Mesenchymal stem cell (in vitro differentiated cells and primary cell): ENCODE measurements around the gene TSC2.

Source experiments
- DNase-seq: peaks from one replicate; pipeline ENCODE4 v3.0.0-alpha.2; 2013
- H2AFZ ChIP-seq: one replicate; pipeline ENCODE4 v1.6.1; 2013; ENCODE audit warnings: low read depth, mild to moderate bottlenecking, control low read depth, inconsistent platforms, low read length, moderate library complexity
- H2AK5ac ChIP-seq: 2 replicates; pipeline ENCODE4 v1.6.1; 2013; ENCODE audit warnings: low read length, moderate library complexity, mild to moderate bottlenecking, inconsistent platforms; ENCODE audit not compliant: severe bottlenecking
- H2BK120ac ChIP-seq: one replicate; pipeline ENCODE4 v1.6.1; 2013; ENCODE audit warnings: low read depth, mild to moderate bottlenecking, inconsistent platforms, low read length, moderate library complexity
- H2BK12ac ChIP-seq, 2 experiments: one replicate each; pipeline ENCODE4 v1.6.1; 2013; ENCODE audit warnings: inconsistent platforms in 2 of 2, low read length in 2 of 2, mild to moderate bottlenecking in 2 of 2, moderate library complexity in 2 of 2, control low read depth in 1 of 2
- H2BK15ac ChIP-seq: one replicate; pipeline ENCODE4 v1.6.1; 2013; ENCODE audit warnings: mild to moderate bottlenecking, low read depth, inconsistent platforms; ENCODE audit not compliant: poor library complexity, severe bottlenecking
- H2BK5ac ChIP-seq: 2 replicates; pipeline ENCODE4 v1.6.1; 2013; ENCODE audit warnings: low read depth, mild to moderate bottlenecking, low read length, control low read depth, inconsistent platforms; ENCODE audit not compliant: poor library complexity, severe bottlenecking
- H3K14ac ChIP-seq, 2 experiments: one replicate each; pipeline ENCODE4 v1.6.1; 2013; ENCODE audit warnings: inconsistent platforms in 2 of 2, low read length in 2 of 2, control low read depth in 1 of 2, mild to moderate bottlenecking in 1 of 2, moderate library complexity in 1 of 2
- H3K18ac ChIP-seq, 2 experiments: one replicate each; pipeline ENCODE4 v1.6.1; 2013; ENCODE audit warnings: inconsistent platforms in 2 of 2, low read length in 2 of 2, control low read depth in 1 of 2, low read depth in 1 of 2, mild to moderate bottlenecking in 1 of 2
- H3K23ac ChIP-seq, 2 experiments: one replicate each; pipeline ENCODE4 v1.6.1; 2013; ENCODE audit warnings: inconsistent platforms in 2 of 2, low read length in 2 of 2, mild to moderate bottlenecking in 2 of 2, moderate library complexity in 2 of 2, control low read depth in 1 of 2
- H3K27ac ChIP-seq: 2 replicates; pipeline ENCODE4 v1.5.1; 2013; ENCODE audit warnings: mild to moderate bottlenecking, moderate library complexity, low read length, control low read depth, inconsistent platforms; ENCODE audit not compliant: poor library complexity, severe bottlenecking
- H3K27me3 ChIP-seq, 2 experiments: 2 replicates each; pipeline versions ENCODE4 v1.6.1 to v1.7.0; 2013; ENCODE audit warnings: low read length in 2 of 2, mild to moderate bottlenecking in 2 of 2, moderate library complexity in 2 of 2, control low read depth in 1 of 2, inconsistent platforms in 1 of 2; ENCODE audit not compliant: control insufficient read depth in 1 of 2, insufficient read depth in 1 of 2
- H3K36me3 ChIP-seq, 2 experiments: 2 replicates each; pipeline versions ENCODE4 v1.6.1 to v1.7.0; 2013; ENCODE audit warnings: low read length in 2 of 2, control low read depth in 1 of 2, inconsistent platforms in 1 of 2, low read depth in 1 of 2, mild to moderate bottlenecking in 1 of 2; ENCODE audit not compliant: insufficient read depth in 2 of 2, control insufficient read depth in 1 of 2
- H3K4ac ChIP-seq, 2 experiments: one replicate each; pipeline ENCODE4 v1.6.1; 2013; ENCODE audit warnings: inconsistent platforms in 2 of 2, low read length in 2 of 2, mild to moderate bottlenecking in 2 of 2, moderate library complexity in 2 of 2, control low read depth in 1 of 2, low read depth in 1 of 2
- H3K4me1 ChIP-seq: 2 replicates; pipeline ENCODE4 v1.6.1; 2013; ENCODE audit warnings: low read depth, low read length, control low read depth; ENCODE audit not compliant: control insufficient read depth, insufficient read depth
- H3K4me2 ChIP-seq: 2 replicates; pipeline ENCODE4 v1.6.1; 2013; ENCODE audit warnings: low read length, mild to moderate bottlenecking, inconsistent platforms; ENCODE audit not compliant: poor library complexity, severe bottlenecking
- H3K4me3 ChIP-seq, 2 experiments: 2 replicates each; pipeline versions ENCODE4 v1.5.1 to v1.7.0; 2013; ENCODE audit warnings: low read length in 2 of 2, mild to moderate bottlenecking in 2 of 2, control low read depth in 1 of 2, low read depth in 1 of 2; ENCODE audit not compliant: insufficient read depth in 1 of 2
- H3K79me1 ChIP-seq: replicated peaks from 2 replicates; pipeline ENCODE4 v1.6.1; 2013; ENCODE audit warnings: mild to moderate bottlenecking, control low read depth, low read length, inconsistent platforms; ENCODE audit not compliant: poor library complexity, severe bottlenecking
- H3K9ac ChIP-seq: 2 replicates; pipeline ENCODE4 v1.7.0; 2013; ENCODE audit warnings: mild to moderate bottlenecking, low read length, moderate library complexity
- H3K9me3 ChIP-seq: 2 replicates; pipeline ENCODE4 v1.7.0; 2013; ENCODE audit warnings: mild to moderate bottlenecking, low read length; ENCODE audit not compliant: control insufficient read depth
- H4K8ac ChIP-seq: one replicate; pipeline ENCODE4 v1.6.1; 2013; ENCODE audit warnings: inconsistent platforms, mild to moderate bottlenecking, low read length, moderate library complexity
- H4K91ac ChIP-seq: one replicate; pipeline ENCODE4 v1.6.1; 2013; ENCODE audit warnings: mild to moderate bottlenecking, low read length, inconsistent platforms
- WGBS: methylation state at CpG from one replicate; pipeline ENCODE4 v1.1.7; 2013; ENCODE audit warnings: mixed read lengths; 5-methylcytosine and 5-hydroxymethylcytosine counted together

Gene TSC2

GRCh38 chr16:2072926-2073325, 25.1 kb downstream of the TSC2 start:
- Histone ChIP-seq H3K9me3 (no peaks in the 10 kb centered on the region), H4K8ac (no peak overlapping the region), H2BK15ac (no peak overlapping the region), H3K27ac (no peak overlapping the region), H3K14ac (no peak overlapping the region), H2BK12ac (no peak overlapping the region), H3K4ac (no peak overlapping the region), H3K18ac (no peak overlapping the region), H3K27me3 (no peaks in the 10 kb centered on the region), H3K23ac (no peak overlapping the region), H3K79me1 (peaks cover 29% of the 10 kb centered on the region), H2BK120ac (no peak overlapping the region), H2AK5ac (no peak overlapping the region), H4K91ac (no peak overlapping the region), H3K36me3 (peaks cover 69 to 89% of the 10 kb centered on the region in 2 experiments), H3K9ac (no peak overlapping the region), H2BK5ac (no peak overlapping the region), H3K4me2 (no peak overlapping the region), H3K4me3 (no peak overlapping the region), H2AFZ (no peak overlapping the region), H3K4me1 (peaks cover 2% of the 10 kb centered on the region)
- no peak for DNase-seq
- WGBS, result 94% methylated on average over 8 of the region's 8 CpGs

GRCh38 chr16:2074071-2074470, 26.3 kb downstream of the TSC2 start:
- Histone ChIP-seq H3K4me2 (no peak overlapping the region), H2AFZ (no peak overlapping the region)

GRCh38 chr16:2075631-2076030, 27.8 kb downstream of the TSC2 start:
- Histone ChIP-seq H2BK12ac (no peak overlapping the region), H3K79me1 (peaks cover 23% of the 10 kb centered on the region), H2BK15ac (no peak overlapping the region), H3K4me1 (no peaks in the 10 kb centered on the region), H3K4me3 (no peak overlapping the region), H4K91ac (no peak overlapping the region), H3K9me3 (no peaks in the 10 kb centered on the region), H3K18ac (no peak overlapping the region), H2BK120ac (no peak overlapping the region), H2BK5ac (no peak overlapping the region), H3K27me3 (no peaks in the 10 kb centered on the region), H2AK5ac (no peak overlapping the region), H3K4ac (no peak overlapping the region), H4K8ac (no peak overlapping the region), H3K36me3 (peaks cover 68 to 99% of the 10 kb centered on the region in 2 experiments), H3K4me2 (no peak overlapping the region), H3K23ac (no peak overlapping the region), H3K14ac (no peak overlapping the region), H3K27ac (no peak overlapping the region), H2AFZ (no peak overlapping the region), H3K9ac (no peak overlapping the region)
- WGBS, result 97% methylated on average over 24 of the region's 24 CpGs
- no peak for DNase-seq

More at GRCh38 chr16:2074071-2074470, 26.3 kb downstream of the TSC2 start:
- Histone ChIP-seq H3K36me3 (peaks cover 68 to 94% of the 10 kb centered on the region in 2 experiments), H3K27me3 (no peaks in the 10 kb centered on the region), H2AK5ac (no peak overlapping the region), H3K4me3 (no peak overlapping the region), H3K14ac (no peak overlapping the region), H3K4ac (no peak overlapping the region), H3K79me1 (peaks cover 26% of the 10 kb centered on the region), H3K9ac (no peak overlapping the region), H3K18ac (no peak overlapping the region), H3K23ac (no peak overlapping the region), H4K8ac (no peak overlapping the region), H2BK12ac (no peak overlapping the region), H3K9me3 (no peaks in the 10 kb centered on the region), H3K27ac (no peak overlapping the region), H2BK15ac (no peak overlapping the region), H3K4me1 (peaks cover 2% of the 10 kb centered on the region), H2BK120ac (no peak overlapping the region), H4K91ac (no peak overlapping the region), H2BK5ac (no peak overlapping the region)
- 97% methylated on average over 20 of the region's 20 CpGs for WGBS
- DNase-seq, result no peak

GRCh38 chr16:2076072-2076865, 28.5 kb downstream of the TSC2 start:
- Histone ChIP-seq H3K4me3 (no peak overlapping the region), H2AFZ (no peak overlapping the region), H3K27ac (no peak overlapping the region), H3K9me3 (no peaks in the 10 kb centered on the region), H2BK5ac (no peak overlapping the region), H3K14ac (no peak overlapping the region), H3K4me1 (peaks cover 1% of the 10 kb centered on the region), H3K18ac (no peak overlapping the region), H4K8ac (no peak overlapping the region), H3K27me3 (no peaks in the 10 kb centered on the region), H3K9ac (no peak overlapping the region), H3K36me3 (peaks cover 69 to 99% of the 10 kb centered on the region in 2 experiments), H2AK5ac (no peak overlapping the region), H2BK15ac (no peak overlapping the region), H3K4ac (no peak overlapping the region), H3K4me2 (no peak overlapping the region), H3K23ac (no peak overlapping the region), H3K79me1 (peaks cover 20% of the 10 kb centered on the region), H2BK12ac (no peak overlapping the region), H4K91ac (no peak overlapping the region), H2BK120ac (no peak overlapping the region)
- 97% methylated on average over 28 of the region's 28 CpGs for WGBS
- DNase-seq, result no peak
